Activated gamma-delta T cell (primary cell): ENCODE data around the gene ENTR1.
"Not testable (repeated sequence)": the region's sequence is repeated elsewhere in the genome, so short reads cannot be mapped to it uniquely, and the experiment has no call there.

Experiments used
- DNase-seq: peaks from one replicate; lab custom pipeline; 2025; lab: John Stamatoyannopoulos, UW

Gene ENTR1

DNA sequence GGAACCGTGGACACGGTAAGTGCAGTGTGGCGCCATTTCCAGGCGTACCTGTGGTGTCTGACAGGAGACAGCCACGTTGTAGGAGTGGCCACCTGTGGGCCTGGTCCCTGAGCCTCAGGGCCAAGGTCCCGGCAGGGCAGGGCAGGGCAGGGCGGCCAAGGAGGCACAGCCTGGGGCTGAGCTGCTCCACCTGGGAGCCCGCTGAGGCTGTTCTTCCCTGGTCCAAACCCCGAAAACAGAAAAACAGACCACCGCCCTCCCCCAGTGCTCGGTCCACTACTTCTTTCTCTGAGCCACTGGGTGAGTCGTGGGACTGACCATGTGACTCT lies 8.6 kb upstream of the ENTR1 start:
- DNase-seq: no peak

- no peak for DNase-seq
Measured at GRCh38 chr9:136418182-136419091, 8.0 kb upstream of the ENTR1 start.

GRCh38 chr9:136416914-136417313 lies 6.5 kb upstream of the ENTR1 start:
- DNase-seq: no peak

DNA sequence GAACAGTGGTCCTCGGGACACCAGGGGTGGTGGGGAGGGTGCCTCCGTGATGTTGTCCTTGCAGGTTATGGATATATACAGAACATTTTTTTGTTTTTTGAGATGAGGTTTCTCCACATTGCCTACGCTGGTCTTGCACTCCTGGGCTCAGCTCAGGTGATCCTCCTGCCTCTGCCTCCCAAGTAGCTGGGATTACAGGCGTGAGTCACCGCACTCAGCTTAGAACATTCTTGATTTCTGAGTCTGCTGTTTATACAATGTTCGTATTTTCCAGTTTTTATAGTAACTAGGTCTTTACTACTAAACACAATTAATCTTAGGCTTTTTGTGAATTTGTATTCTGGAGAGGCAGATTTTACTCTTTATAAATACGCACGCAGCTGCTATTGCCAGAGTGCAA lies 6.0 kb upstream of the ENTR1 start:
- no peak for DNase-seq

DNA sequence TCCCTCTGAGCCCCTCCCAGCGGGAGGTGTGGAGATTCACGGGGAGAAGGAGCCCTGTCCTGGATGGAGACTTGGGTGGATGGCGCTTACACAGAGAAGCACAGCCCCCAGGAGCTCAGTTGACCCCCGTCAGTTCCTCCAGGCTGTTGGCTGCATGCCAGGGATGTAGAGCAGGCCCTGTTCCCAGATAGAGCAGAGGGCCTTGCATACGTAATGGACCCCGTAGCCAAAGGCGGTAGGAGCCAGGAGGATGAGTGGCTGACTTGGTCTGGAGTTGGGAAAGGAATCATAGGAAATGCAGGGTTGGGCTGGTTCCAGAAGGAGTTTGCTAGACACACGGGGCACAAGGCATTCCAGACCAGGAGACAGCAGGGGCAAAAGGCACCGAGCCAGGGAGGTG lies 2.5 kb upstream of the ENTR1 start:
- no peak for DNase-seq

DNA sequence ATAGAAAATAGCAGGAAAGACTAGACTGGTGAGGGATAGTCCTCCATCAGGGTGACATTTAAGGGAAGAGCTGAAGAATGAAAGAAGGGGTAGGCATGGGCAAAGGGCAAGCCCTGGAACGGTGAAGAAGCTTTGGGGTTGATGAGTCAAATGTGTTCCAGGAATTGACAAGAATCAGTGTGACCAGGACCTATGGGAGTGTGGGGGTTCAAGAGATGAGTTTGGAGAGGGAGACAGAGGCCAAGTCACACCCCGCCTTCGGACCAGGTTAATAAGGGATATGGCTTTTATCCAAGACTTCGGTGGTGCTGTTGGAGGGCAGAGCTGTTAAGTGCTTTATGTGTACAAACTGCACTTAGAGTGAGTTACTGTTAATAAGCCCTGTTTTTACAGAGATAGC lies 964 bp upstream of the ENTR1 start:
- DNase-seq: no peak

DNA sequence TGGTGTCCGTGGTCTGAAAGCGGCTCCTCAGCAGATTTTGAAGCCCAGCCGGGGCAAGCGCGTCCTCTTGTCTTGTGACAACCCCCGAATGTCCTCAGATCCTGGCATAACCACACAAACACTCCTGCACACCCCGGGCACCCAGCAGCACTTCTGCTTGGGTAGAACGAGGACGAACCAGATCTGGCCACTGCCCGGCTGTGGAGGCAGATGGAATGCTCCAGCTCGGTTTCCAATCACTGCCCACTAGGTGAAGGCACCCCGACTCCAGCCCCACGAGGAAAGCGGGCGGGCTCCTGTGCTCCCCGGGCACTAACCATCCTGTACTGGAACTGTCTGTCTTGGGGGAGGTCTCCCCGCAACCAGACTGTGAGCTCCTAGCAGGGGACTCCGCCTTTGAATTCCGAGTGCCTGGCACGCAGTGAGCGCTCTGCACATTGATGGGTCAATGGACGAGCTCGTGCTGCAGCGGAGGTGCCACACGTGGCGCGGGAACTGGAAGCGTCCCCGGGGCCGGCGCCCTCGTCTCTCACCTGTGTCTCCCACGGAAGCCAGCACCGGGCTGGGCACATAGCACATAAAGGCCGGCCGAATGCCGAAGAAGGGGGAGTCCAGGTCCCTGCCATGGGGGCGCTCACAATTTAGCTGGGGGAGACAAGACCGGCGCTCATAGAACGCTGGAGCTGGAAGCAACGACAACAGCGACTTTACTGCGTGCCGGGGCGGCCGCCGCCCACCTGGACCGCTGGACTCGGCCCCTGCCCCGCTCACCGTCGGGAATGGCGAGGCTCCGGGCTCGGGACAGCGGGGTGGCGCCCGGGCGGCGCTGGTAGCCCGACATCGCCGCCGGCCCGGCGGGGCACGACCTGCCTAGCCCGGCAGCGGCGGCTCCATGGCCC lies 608 bp downstream of the ENTR1 start:
- DNase-seq: no peak

GRCh38 chr9:136407911-136408310 lies 2.5 kb downstream of the ENTR1 start:
- no peak for DNase-seq

DNA sequence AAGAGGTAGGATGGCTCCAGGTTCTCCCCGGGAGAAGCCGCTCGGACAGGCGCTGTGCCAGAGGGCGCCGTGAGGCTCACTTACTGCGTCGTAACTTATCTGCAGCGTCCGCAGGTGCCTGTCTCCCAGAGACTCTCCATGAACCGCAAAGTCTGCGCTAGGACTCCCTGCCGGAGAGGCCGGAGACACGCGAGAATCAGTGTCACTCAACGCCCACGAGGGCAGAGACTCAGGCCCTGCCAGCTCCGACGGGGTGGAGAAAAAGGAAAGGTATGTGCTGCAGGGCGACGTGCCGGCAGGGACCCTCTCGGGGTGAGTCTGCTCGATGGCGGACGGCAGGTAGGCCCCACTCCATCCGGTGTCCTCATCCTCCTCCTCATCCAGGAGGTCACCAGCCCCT lies 3.4 kb downstream of the ENTR1 start:
- not testable (repeated sequence) for DNase-seq

DNA sequence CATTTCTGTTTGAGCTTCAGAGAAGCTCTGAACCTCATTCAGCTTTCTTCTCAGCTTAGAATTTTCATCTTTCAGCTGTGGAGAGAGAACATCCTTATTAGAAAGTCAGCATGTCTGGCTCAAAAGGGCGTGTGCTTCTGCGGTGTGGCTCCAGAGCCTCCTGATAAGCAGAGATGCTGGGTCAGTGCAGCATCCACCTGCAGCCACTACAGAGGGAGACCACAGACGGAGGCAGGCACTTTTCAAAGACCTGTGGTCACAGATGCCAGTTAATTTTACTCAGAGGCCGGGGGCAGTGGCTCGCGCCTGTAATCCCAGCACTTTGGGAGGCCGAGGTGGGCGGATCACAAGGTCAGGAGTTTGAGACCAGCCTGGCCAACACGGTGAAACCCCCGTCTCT lies 4.5 kb downstream of the ENTR1 start:
- not testable (repeated sequence) for DNase-seq

- DNase-seq: no peak
Measured at GRCh38 chr9:136405481-136405880, 4.9 kb downstream of the ENTR1 start.

- no peak for DNase-seq
Measured at GRCh38 chr9:136404801-136405136, 5.6 kb downstream of the ENTR1 start.

- no peak for DNase-seq
Measured at GRCh38 chr9:136403915-136404800, 6.3 kb downstream of the ENTR1 start.

DNA sequence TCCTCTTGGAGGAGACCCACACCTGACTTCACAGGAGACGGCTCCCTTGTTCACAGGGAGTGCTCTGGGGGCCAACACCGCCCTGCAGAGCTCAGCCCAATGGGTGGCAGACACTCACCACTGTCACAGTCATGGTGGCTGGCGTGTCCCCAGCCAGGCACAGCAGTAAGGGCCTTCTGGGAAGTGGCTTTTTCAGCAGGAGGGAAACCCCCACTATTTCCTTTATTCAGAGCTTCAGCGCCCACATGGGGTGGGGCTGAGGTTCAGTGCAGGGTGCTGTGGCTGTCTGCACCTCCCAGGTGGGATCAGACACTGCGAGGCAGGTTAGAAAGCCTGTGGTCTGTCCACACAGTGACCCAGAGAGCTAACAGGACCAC lies 6.9 kb downstream of the ENTR1 start:
- DNase-seq: no peak

- no peak for DNase-seq
Measured at GRCh38 chr9:136402067-136402466, 8.3 kb downstream of the ENTR1 start.

- DNase-seq: no peak
Measured at GRCh38 chr9:136401173-136401922, 9.1 kb downstream of the ENTR1 start.

DNA sequence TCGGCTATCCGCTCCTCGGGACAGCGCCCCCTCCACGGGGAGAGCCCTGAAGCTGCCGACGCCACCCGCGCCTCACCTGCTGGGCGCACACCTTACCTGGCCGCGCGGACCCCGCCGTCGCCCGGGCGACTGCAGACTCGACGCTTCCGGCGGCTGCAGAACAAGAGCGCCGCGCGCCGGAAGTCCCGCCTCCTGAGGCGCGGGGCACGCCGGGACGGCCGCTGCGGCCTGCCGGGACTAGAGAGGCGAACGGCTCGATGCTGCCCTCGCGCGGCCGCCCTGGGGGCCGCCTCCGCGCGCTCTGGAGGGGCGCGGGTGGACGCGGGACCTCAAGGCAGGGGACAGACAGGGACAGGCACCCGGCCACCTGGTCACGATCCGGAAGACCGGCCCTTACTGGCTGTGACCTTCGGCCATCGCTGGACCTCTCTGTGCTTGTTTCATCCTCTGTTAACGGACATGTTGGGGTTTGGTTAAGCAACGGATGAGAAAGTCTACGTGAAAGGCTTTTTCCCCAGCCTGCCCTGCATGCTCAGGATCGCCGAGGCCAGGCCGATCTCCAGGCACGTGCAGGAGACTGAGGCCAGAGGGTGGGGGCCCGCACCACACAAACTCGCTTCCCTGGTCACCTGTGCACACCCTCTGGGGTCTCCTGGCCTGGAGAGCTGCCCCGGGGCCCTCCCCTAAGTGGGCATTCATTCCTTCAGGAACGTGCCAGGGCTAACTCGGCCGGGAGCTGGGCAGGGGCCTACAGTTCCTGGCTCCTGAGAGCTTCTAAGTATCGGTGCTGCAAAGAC lies 10.2 kb downstream of the ENTR1 start, which contains the start of gene SNAPC4:
Gene SNAPC4, minus strand, starts transcription at position 133 of the 797 bp plus-strand sequence. CDS start 1,742 bp downstream, outside the sequence.
- peak; percentile 78 for DNase-seq

- DNase-seq: peak; percentile 41
Measured at GRCh38 chr9:136399176-136400037, 11.0 kb downstream of the ENTR1 start.

- DNase-seq: no peak
Measured at GRCh38 chr9:136398286-136398685, 12.1 kb downstream of the ENTR1 start.
